ENCODE data around the gene F12. TPM values are rescaled to one million over a fixed set of nuclear protein-coding genes. Genes with fewer than 3 reads are reported as not detected.

F12 gene
- total and polyA plus RNA-seq, 2 of the 8 experiments (the other 6 are each of a cell fraction or from before 2014, with no cell fraction given): 6.5 to 7.8 TPM

DNA sequence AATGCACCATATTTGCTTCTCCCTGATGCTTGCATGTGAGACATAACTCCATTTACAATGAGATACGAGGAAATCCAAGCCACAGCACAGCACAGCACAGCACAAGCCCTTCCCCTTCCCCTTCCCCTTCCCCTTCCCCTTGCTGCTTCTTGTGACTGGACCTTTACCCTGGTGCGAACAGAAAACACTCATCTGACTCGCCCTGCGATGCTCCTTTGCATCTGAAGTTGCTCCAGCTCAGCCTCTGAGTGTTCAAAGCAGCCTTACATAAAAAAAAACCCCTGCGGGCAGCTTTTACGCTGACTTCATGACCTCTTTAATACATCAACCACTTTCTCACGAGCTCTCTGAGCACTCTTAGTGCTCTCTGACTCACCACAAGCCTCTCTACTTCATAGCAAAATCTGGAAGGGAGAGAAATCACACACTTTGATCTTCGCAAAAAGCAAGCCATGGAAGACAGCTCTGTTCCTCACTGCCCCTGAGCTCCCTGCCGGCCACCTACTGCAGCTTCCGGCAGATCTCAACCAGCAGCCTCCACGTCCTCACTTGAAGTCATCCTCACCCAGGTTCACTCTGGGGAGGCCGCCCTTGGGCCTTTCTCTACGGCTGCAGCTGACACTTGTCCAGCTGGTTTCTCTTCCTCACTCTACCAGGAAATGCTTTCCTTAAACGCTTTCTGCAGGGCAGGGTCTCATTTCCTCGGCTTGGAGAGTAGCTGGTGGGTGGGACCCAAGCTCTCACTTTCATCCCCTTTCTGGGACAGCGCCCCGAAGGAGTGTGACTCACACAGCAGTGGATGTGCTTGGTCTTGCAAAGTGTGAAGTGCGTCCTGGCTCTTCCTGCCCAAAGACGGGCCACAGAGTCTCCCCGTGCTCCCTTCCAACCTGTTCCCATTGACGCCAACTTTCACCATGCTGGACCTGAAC lies 19.9 kb downstream of the F12 start (continued):
- TF ChIP-seq POLR2AphosphoS5 (IDR thresholded peaks at IDR 0.05; ENCODE audit: low read depth, low read length) (no peak), CTBP2 (IDR thresholded peaks at IDR 0.05; ENCODE audit: borderline replicate concordance, insufficient read depth, insufficient read length, low read length) (no peak), JUND (IDR thresholded peaks at IDR 0.05; ENCODE audit: low read length) (no peak), SIN3A (conservative IDR thresholded peaks at IDR 0.05 in 1 of 2, IDR thresholded peaks at IDR 0.05 in 1 of 2; ENCODE audit: low read depth in 1 of 2, low read length in 2 of 2) (no peak), CREB1 (IDR thresholded peaks at IDR 0.05) (no peak), CHD1 (IDR thresholded peaks at IDR 0.05; ENCODE audit: low read depth, low read length) (no peak), SP4 (IDR thresholded peaks at IDR 0.05; ENCODE audit: low read length) (no peak), EGR1 (IDR thresholded peaks at IDR 0.05; ENCODE audit: borderline replicate concordance, low read depth, low read length) (no peak)
- TF ChIP-seq, protein P1, sequence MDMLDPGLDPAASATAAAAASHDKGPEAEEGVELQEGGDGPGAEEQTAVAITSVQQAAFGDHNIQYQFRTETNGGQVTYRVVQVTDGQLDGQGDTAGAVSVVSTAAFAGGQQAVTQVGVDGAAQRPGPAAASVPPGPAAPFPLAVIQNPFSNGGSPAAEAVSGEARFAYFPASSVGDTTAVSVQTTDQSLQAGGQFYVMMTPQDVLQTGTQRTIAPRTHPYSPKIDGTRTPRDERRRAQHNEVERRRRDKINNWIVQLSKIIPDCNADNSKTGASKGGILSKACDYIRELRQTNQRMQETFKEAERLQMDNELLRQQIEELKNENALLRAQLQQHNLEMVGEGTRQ (IDR thresholded peaks at IDR 0.05; ENCODE audit: low read length): no peak
